GM23248 (cell line): Measurements from ENCODE around the gene CDK16. TPM values are rescaled to one million over a fixed set of nuclear protein-coding genes. Genes with fewer than 3 reads are reported as not detected.

Experiments
- DNase-seq: peaks from one replicate; pipeline ENCODE4 v3.0.0-alpha.2; 2015
- H2AFZ ChIP-seq: fragments of 200-600 bp; sonication (generic); 2 replicates; pipeline ENCODE4 v1.6.1; 2016; ENCODE audit warnings: antibody characterized with exemption
- H3F3A ChIP-seq: fragments of 200-600 bp; sonication (generic); 2 replicates; pipeline ENCODE4 v1.6.1; 2016; ENCODE audit warnings: mild to moderate bottlenecking, antibody characterized with exemption, mixed run types; ENCODE audit not compliant: insufficient read depth
- H3K27ac ChIP-seq: fragments of 200-600 bp; sonication (generic); 2 replicates; pipeline ENCODE4 v1.5.1; 2016; ENCODE audit warnings: mild to moderate bottlenecking
- H3K27me3 ChIP-seq: fragments of 200-600 bp; sonication (generic); replicated peaks from 2 replicates; pipeline ENCODE4 v1.6.1; 2016; ENCODE audit warnings: mild to moderate bottlenecking; ENCODE audit not compliant: insufficient read depth
- H3K36me3 ChIP-seq: fragments of 200-600 bp; sonication (generic); 2 replicates; pipeline ENCODE4 v1.6.1; 2016; ENCODE audit warnings: low read depth, mild to moderate bottlenecking
- H3K4me1 ChIP-seq: fragments of 200-600 bp; sonication (generic); 2 replicates; pipeline ENCODE4 v1.6.1; 2016; ENCODE audit warnings: mild to moderate bottlenecking; ENCODE audit not compliant: insufficient read depth
- H3K4me2 ChIP-seq: fragments of 200-600 bp; sonication (generic); one replicate; pipeline ENCODE4 v1.6.1; 2016; ENCODE audit warnings: mild to moderate bottlenecking; ENCODE audit not compliant: unreplicated experiment
- H3K4me3 ChIP-seq: fragments of 200-600 bp; sonication (generic); 2 replicates; pipeline ENCODE4 v1.5.1; 2016; ENCODE audit warnings: mild to moderate bottlenecking
- H3K79me2 ChIP-seq: fragments of 200-600 bp; sonication (generic); 2 replicates; pipeline ENCODE4 v1.6.1; 2016; ENCODE audit warnings: mild to moderate bottlenecking; ENCODE audit not compliant: insufficient read depth
- H3K9ac ChIP-seq: fragments of 200-600 bp; sonication (generic); 2 replicates; pipeline ENCODE4 v1.6.1; 2016; ENCODE audit warnings: mild to moderate bottlenecking
- H3K9me2 ChIP-seq: fragments of 200-600 bp; sonication (generic); 2 replicates; pipeline ENCODE4 v1.6.1; 2016; ENCODE audit warnings: mixed run types, mild to moderate bottlenecking, moderate library complexity; ENCODE audit not compliant: insufficient read depth
- H3K9me3 ChIP-seq: fragments of 200-600 bp; sonication (generic); one replicate; pipeline ENCODE4 v1.6.1; 2017; ENCODE audit warnings: low read depth
- H4K20me1 ChIP-seq: fragments of 200-600 bp; sonication (generic); 2 replicates; pipeline ENCODE4 v1.6.0; 2016; ENCODE audit not compliant: insufficient read depth
- EZH2 ChIP-seq: fragments of 200-600 bp; sonication (generic); IDR thresholded peaks from 2 replicates; pipeline ENCODE4 v1.6.1; 2018; ENCODE audit warnings: antibody characterized with exemption, mild to moderate bottlenecking; ENCODE audit not compliant: insufficient read depth, poor library complexity, severe bottlenecking
- EZH2phosphoT487 ChIP-seq: fragments of 200-600 bp; sonication (generic); IDR thresholded peaks from 2 replicates; pipeline ENCODE4 v1.6.1; 2018; ENCODE audit warnings: antibody characterized with exemption, moderate library complexity, mild to moderate bottlenecking, low read depth; ENCODE audit not compliant: insufficient read depth
- WGBS, 2 experiments: methylation state at CpG; one replicate each; pipeline ENCODE4 v1.1.6; 2015 to 2017; ENCODE audit warnings: low lambda C conversion rate in 2 of 2, low coverage in 1 of 2; ENCODE audit errors: missing lambda C conversion rate in 2 of 2; 5-methylcytosine and 5-hydroxymethylcytosine counted together
- in situ Hi-C: fragments of 300-500 bp; cut with MboI; formaldehyde crosslinking; loops from 2 replicates; pipeline ENCODE4 v1.15.0; 2020
- polyA plus RNA-seq: library from polyadenylated mRNA; unstranded; fragments of >200 nt; fragmentation: Nextera tagmentation; extraction: Ambion mirVana; gene quantifications from 2 replicates; pipeline ENCODE4 v1.2.1, GENCODE V29; 2016
- total RNA-seq: library from RNA; depleted of rRNA; stranded (reverse); fragments of >200 nt; shearing (Covaris generic); gene quantifications from 2 replicates; pipeline ENCODE4 v1.2.3, GENCODE V29; 2014

The CDK16 gene
- total and polyA plus RNA-seq, 2 experiments from 2014 or later = 97.8 to 103 TPM

GRCh38 chrX:47227334-47227583, 8.8 kb downstream of the CDK16 start:
- no peak for DNase-seq
- Histone ChIP-seq H3K27ac (no peak overlapping the region), H3K9ac (no peak overlapping the region), H3K4me3 (no peak overlapping the region), H3K36me3 (no peaks in the 10 kb centered on the region), H3K4me1 (no peaks in the 10 kb centered on the region), H4K20me1 (no peaks in the 10 kb centered on the region), H3K27me3 (no peaks in the 10 kb centered on the region), H3K4me2 (no peak overlapping the region), H3K9me2 (no peaks in the 10 kb centered on the region), H3K79me2 (peaks cover 4% of the 10 kb centered on the region), H2AFZ (no peak overlapping the region), H3K9me3 (no peaks in the 10 kb centered on the region), H3F3A (peaks cover 6% of the 10 kb centered on the region; the same call in 1 of the 2 replicates)
- WGBS, 2 experiments = 95 to 97% methylated on average over 5 to 9 of the region's 9 CpGs
- TF ChIP-seq EZH2phosphoT487 (no peak), EZH2 (no peak)
- in situ Hi-C loops = no loop called here

GRCh38 chrX:47228550-47229270, 10.2 kb downstream of the CDK16 start:
- H3K9me3 ChIP-seq = no peaks in the 10 kb centered on the region
- no peaks in the 10 kb centered on the region for H3K27me3 ChIP-seq
- H3K27ac ChIP-seq = no peak overlapping the region
- TF ChIP-seq EZH2 (no peak), EZH2phosphoT487 (no peak)
- no peak overlapping the region for H2AFZ ChIP-seq
- H3K36me3 ChIP-seq = no peaks in the 10 kb centered on the region
- no peak overlapping the region for H3K4me3 ChIP-seq
- WGBS, 2 experiments = 80 to 85% methylated on average over 9 to 12 of the region's 12 CpGs
- H3K4me2 ChIP-seq = no peak overlapping the region
- peaks cover 9% of the 10 kb centered on the region; the same call in 1 of the 2 replicates for H3F3A ChIP-seq
- DNase-seq = no peak
- no peak overlapping the region for H3K9ac ChIP-seq
- no peaks in the 10 kb centered on the region for H4K20me1 ChIP-seq
- H3K4me1 ChIP-seq = no peaks in the 10 kb centered on the region
- in situ Hi-C loops = no loop called here
- no peaks in the 10 kb centered on the region for H3K9me2 ChIP-seq
- peaks cover 8% of the 10 kb centered on the region for H3K79me2 ChIP-seq

GRCh38 chrX:47229427-47229826, 10.9 kb downstream of the CDK16 start:
- H3K4me3 ChIP-seq = no peak overlapping the region
- H3K9ac ChIP-seq = no peak overlapping the region
- no peaks in the 10 kb centered on the region for H3K36me3 ChIP-seq
- H3K4me1 ChIP-seq = no peaks in the 10 kb centered on the region
- no peak for TF ChIP-seq EZH2
- no peak for TF ChIP-seq EZH2phosphoT487
- no peak overlapping the region for H2AFZ ChIP-seq
- no peak overlapping the region for H3K27ac ChIP-seq
- no peaks in the 10 kb centered on the region for H3K9me2 ChIP-seq
- H3K9me3 ChIP-seq = no peaks in the 10 kb centered on the region
- WGBS, 2 experiments = 100% methylated on average over 3 to 4 of the region's 6 CpGs
- no peaks in the 10 kb centered on the region for H4K20me1 ChIP-seq
- no peak for DNase-seq
- peaks cover 9% of the 10 kb centered on the region; the same call in 1 of the 2 replicates for H3F3A ChIP-seq
- H3K4me2 ChIP-seq = no peak overlapping the region
- peaks cover 15% of the 10 kb centered on the region for H3K79me2 ChIP-seq
- in situ Hi-C loops = no loop called here
- no peaks in the 10 kb centered on the region for H3K27me3 ChIP-seq

- in situ Hi-C loops = no loop called here
- Histone ChIP-seq H3K9me3 (no peaks in the 10 kb centered on the region), H3K4me3 (no peak overlapping the region), H4K20me1 (no peaks in the 10 kb centered on the region), H3K27ac (no peak overlapping the region), H3K79me2 (peaks cover 24% of the 10 kb centered on the region), H3K36me3 (no peaks in the 10 kb centered on the region), H3K27me3 (no peaks in the 10 kb centered on the region), H3F3A (peaks cover 9% of the 10 kb centered on the region; the same call in 1 of the 2 replicates), H3K4me2 (no peak overlapping the region), H3K9ac (no peak overlapping the region), H2AFZ (no peak overlapping the region), H3K9me2 (no peaks in the 10 kb centered on the region), H3K4me1 (peaks cover 6% of the 10 kb centered on the region; the same call in 1 of the 2 replicates)
- TF ChIP-seq EZH2phosphoT487 (no peak), EZH2 (no peak)
- DNase-seq = no peak
- WGBS, 2 experiments = 67 to 73% methylated on average over 5 of the region's 5 CpGs
Measured at GRCh38 chrX:47230136-47230868, 11.8 kb downstream of the CDK16 start.
